ENCODE measurements around the gene DGKQ.
A peak's percentile ranks its signal among the peaks of the same experiment; 100 is the strongest.

DGKQ gene

DNA sequence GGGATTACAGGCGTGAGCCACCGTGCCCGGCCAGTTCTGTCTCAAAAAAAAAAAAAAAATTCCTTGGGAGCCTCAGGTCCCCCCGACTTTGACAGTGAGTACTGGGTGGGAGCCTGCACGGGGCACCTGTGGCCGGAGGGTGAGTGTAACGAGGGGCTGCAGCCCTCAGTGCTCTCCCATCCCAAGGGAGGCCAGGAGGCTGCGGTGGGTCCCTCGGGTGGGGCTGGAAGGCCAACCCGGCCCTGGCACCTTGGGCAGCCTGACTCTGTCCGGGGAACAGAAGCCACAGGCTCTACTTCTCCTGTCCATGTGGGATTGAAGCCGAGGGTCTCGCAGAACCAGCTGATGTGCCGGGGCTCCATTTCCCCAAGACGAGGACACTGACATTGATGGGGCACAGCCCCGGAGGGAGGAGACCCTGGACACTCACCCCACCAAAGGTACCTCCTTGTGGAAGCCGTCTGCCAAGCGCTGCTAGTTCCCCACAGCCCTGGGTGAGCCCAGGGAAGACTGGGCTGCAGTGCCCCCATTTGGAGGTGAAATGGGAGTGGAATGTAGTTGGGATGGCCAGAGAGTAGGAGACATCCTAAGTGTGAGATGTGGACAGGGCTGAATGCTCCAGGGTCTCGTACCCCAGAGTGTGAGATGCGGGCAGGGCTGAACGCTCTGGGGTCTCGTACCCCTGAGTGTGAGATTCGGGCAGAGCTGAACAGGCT, 22.1 kb upstream of the DGKQ start:
- no peak for DNase-seq (ENCODE audit: low read depth in 2 of 2)

DNA sequence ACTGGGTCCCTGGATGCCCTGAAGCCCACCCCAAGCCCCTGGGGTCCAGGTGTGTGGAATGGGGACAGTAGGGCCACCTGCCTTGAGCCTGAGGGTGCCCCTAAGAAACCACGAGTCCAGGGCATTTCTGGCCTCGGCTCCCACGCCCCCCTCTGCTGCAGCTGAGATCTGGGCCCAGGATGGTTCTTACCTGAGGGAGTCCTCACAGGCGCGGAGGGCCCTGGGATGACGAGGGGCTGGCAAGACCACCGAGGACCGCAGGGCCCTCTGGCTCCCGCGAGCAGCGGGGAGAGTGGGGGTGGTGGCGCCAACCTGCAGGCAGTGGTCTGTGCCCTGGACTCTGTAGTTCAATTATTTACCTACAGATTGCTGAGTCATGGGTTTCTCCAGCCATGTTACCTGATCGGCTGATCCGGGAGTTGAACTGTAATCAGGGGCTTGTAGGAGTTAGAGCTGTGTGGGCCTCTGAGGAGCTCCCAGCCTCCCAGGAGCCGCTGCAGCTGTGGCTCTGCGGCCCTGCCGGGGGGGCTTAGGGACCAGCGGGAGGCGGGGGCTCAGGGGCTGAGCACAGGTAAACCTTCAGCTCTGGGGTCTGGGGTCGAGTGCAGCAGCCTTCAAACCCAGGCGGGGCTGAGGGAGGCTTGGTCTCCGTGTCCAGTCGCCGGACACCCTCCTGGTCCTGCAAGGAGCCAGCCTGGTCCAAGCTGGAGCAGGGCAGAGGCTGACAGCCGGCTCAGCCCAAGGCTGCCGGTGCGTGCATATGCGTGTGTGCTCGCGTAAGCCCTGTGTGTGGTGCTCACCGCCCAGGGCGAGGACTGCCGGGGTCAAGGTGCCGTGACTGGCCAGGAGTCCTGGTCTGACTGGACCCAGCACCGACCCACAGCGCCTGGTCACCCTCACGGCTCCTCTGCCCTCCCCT, 20.0 kb upstream of the DGKQ start, which contains the start of gene SLC26A1:
TSS of gene SLC26A1 (minus strand) at position 294 of the 919 bp plus-strand sequence. CDS start 1,701 bp downstream, outside the sequence.
- DNase-seq (ENCODE audit: low read depth in 2 of 2), result no peak

- no peak for DNase-seq (ENCODE audit: low read depth in 2 of 2)
Observed at GRCh38 chr4:992297-993110, 19.1 kb upstream of the DGKQ start.

- DNase-seq (ENCODE audit: low read depth in 2 of 2), result no peak
Observed at GRCh38 chr4:991451-992296, 18.3 kb upstream of the DGKQ start.

GRCh38 chr4:990746-991367, 17.5 kb upstream of the DGKQ start:
- no peak for DNase-seq (ENCODE audit: low read depth in 2 of 2)

GRCh38 chr4:989722-990471, 16.5 kb upstream of the DGKQ start:
- DNase-seq (ENCODE audit: low read depth in 2 of 2), result no peak

DNA sequence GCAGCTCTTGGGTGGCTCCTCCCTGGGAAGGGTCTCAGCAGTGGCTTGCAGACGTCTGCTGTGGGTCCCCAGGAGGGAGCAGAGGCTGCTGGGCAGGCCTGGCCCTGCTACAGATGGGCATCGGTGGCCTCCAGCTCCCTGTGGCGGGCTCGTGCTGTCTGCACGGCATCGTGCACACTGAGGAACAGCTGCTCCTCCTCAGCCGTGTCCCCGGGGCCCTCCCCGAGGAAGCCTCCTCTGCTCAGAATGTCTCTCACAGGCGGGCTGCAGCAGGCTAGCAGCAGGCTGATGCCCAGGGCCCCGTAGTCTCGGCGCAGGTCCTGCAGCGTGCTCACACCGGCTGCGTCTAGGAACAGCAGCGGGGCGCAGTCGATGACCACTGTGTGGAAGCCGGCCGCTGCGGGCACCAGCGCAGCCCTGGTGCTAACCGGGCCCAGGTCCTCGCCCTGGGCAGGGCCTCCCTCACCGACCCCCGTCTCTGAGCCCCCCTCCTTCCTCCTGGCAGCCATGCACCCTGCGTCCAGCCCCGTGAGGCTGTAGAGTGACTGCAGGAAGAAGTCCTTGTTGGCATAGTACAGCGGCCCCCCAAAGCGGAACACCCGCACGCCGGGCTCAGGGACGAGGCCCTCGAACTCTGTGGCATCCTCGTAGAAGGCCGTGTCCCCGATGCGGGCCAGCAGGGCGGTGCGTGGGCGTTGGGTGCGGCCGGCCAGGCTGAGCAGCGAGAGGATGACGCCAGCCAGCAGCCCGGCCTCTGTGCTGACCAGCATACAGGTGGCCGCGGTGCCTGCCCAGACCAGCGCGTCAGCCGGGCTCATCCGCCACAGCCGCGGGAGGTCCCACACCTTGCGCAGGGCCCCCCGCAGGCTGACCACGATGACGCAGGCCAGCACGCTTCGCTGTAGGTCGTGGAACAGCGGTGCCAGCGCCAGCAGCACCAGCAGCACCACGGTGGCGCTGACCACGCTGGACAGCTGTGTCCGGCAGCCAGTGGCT, 15.7 kb upstream of the DGKQ start:
- no peak for DNase-seq (ENCODE audit: low read depth in 2 of 2)

DNA sequence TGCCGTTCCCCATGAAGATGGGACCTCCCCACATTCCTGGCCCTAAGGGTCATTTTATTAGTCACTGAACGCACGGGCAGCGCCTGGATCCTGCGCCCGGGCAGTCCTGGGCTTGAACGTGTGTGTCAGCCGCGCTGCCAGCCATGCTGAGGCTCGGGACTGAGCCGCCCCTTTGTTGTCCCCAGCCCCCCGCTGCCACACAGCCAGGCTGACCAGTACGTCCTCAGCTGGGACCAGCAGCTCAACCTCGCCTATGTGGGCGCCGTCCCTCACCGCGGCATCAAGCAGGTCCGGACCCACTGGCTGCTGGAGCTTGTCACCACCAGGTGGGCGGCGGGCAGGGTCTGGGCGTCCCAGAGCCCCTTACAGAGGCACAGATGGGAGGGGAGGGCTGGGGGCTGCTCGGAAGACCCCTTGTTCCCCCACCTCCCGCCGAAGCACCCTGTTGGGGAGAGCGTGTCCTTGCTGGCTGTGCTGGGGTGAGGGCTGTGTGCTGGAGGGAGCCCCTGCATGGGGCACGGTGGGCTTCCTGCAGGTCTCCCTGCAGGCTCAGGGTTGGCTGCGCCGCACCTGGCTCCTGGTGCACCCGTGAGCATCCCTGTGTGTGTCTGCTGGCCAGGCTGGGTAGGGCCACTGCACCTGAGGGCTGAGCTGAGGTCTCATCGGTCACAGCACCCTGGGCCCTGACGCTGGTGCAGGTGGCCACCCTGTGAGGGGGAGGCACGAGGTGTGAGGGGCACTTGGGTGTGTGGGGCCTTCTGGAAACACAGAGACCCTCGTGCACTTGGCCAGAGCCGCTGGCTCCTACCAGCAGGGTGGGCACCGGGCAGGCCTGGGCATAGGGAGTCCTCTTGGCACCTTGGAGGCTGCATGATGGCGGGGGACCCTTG, 14.5 kb upstream of the DGKQ start:
- no peak for DNase-seq (ENCODE audit: low read depth in 2 of 2)

GRCh38 chr4:986879-987623, 13.7 kb upstream of the DGKQ start, which contains the start of gene IDUA:
Gene IDUA, plus strand, starts transcription at chr4:987044. Its CDS starts 41 bp downstream, at chr4:987085.
- peak in 1 of 2 experiments; percentile 18 for DNase-seq (ENCODE audit: low read depth in 2 of 2)

DNA sequence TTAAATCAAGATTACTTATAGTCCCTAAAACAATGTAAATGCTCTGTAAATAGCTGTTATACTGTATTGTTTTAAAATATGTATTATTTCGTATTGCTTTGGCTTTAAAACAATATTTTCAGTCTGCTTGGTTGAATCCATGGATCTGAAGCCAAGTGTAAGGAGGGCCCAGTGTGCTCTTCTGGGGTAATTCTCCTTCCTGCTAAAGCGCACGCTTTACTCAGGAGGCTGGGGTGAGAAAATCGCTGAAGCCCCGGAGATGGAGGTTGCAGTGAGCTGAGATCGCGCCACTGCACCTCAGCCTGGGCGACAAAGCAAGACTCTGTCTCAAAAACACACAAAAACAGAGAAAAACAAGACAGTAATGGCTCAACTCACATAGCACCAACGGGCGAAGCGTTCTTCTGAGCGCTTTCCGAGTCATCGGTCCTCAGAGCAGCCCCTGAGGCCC, 13.1 kb upstream of the DGKQ start:
- DNase-seq (ENCODE audit: low read depth in 2 of 2), result no peak

DNA sequence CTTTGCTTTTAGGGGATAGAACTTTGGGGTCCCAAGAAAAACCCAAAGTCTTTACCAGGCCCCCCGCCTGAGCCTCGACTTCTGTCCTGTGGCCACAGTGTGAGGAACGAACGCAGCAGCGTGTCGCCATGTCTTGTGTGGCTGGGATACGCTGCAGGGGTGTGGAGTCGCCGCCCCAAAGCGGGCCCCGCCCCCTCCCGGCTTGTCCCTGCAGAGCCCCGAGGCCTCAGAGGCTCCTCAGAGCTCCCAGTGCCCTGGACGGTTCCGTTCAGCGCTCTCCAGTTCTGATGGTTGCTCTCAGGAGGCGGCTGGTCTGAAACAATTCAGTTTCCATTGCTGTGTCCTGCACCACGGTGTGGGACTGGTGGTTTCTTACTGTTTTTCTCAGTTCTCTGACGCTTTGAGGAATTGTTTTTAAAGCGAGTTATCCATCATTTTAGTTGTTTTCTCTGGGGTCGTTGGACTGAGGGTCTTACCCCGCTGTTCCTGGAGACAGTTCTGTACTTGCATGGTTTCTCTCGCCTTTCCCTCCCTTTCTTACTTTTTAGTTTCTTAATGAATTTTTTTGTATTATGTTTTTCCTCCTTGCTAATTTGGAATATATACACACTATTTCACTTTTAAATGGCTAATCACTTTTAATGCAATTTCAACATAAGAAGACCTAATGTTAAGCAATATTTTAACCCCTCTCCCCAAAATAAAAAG, 11.9 kb upstream of the DGKQ start:
- no peak for DNase-seq (ENCODE audit: low read depth in 2 of 2)

DNA sequence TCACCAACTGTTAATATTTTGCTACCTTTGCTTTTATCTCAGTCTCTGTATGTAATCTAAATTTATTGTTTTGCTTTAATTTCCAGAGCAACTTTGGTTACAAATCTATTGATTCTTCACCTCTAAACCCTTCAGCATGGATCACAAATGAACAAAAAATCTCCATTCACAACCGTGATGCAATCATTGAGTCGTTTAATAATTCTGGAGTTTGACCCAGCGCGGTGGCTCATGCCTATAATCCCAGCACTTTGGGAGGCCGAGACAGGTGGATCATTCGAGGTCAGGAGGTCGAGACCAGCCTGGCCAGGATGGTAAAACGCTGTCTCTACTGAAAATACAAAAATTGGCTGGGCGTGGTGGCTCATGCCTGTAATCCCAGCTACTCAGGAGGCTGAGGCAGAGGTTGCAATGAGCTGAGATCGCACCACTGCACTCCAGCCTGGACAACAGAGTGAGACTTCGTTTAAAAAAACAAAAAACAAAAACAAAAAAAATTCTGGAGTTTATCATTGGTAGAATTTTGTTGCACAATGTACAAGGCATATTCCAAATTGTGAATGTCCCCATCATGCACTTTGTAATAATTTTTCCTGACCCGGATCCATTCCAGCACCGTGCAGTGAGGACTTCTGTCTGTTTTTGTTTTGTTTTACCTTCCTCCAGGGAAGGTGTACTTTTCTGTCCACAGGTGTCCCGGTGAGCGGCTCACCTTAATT, 11.1 kb upstream of the DGKQ start:
- DNase-seq (ENCODE audit: low read depth in 2 of 2), result no peak

DNA sequence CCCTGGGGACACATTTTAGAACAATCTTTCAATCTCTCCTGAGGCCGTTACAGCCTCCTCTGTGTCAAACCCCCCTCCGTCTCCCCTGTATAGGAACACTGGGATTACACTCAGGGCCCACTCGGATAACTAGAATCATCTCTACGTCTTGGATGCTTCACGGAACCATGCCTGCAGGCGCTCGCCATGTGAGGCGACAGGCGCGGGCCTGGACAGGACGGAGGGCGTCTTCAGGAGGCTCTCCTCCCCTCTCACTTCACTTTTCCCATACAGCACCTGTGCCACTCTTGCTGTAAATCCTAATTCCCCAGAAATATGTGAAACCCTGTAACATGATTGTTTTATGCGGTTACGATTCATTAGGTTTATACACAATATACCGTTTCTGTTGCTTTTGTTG, 9.4 kb upstream of the DGKQ start:
- DNase-seq (ENCODE audit: low read depth in 2 of 2), result no peak

DNA sequence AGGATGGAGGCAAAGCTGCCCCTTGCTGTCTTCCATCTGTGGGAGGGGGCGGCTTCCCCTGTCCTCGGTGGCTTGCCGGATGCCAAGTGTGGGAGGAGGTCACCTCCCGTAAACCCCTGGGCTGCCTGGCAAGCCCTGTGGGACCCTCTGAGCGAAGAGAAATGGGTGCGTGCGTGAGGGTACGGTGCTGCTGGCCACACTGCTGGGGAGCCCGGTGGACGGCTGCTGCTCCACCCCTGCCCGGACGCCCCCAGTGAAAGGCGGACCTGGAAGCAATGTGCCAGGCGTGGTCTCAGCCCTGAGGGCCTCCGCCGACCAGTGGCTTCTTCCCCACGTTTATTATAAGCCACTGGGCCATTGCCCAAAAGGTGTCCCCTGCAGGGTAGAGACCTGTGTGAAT, 8.9 kb upstream of the DGKQ start:
- no peak for DNase-seq (ENCODE audit: low read depth in 2 of 2)

- peak; percentile 10 to 13 for DNase-seq (ENCODE audit: low read depth in 2 of 2)
Observed at GRCh38 chr4:978957-979701, 5.8 kb upstream of the DGKQ start.

Measured in fibroblast of skin of left biceps (primary cell).